GM10266 (cell line): ENCODE results near the gene RIN1.
A peak's percentile ranks its signal among the peaks of the same experiment; 100 is the strongest.

ENCODE experiments used
- DNase-seq: peaks from one replicate; pipeline ENCODE4 v3.0.0; 2012; ENCODE audit errors: extremely low spot score
- CTCF ChIP-seq: IDR thresholded peaks from 2 replicates; pipeline ENCODE4 v1.5.1; 2012; ENCODE audit warnings: mild to moderate bottlenecking, low read depth; ENCODE audit not compliant: control insufficient read depth, insufficient read depth; ENCODE audit errors: missing control alignments

RIN1 gene

GRCh38 chr11:66284526-66285078, 51.6 kb downstream of the RIN1 start:
- no peak for TF ChIP-seq CTCF

GRCh38 chr11:66283461-66284105, 52.7 kb downstream of the RIN1 start:
- TF ChIP-seq CTCF = no peak
- no peak for DNase-seq

More at GRCh38 chr11:66284526-66285078, 51.6 kb downstream of the RIN1 start:
- DNase-seq = no peak

- peak; percentile 99 for DNase-seq
- peak; percentile 98 for TF ChIP-seq CTCF
These were observed 53.5 kb downstream of the RIN1 start for GRCh38 chr11:66282468-66283455.
